MCF 10A (cell line): Measurements from ENCODE around the gene OPN1MW3. TPM values are rescaled to one million over a fixed set of nuclear protein-coding genes. Genes with fewer than 3 reads are reported as not detected.
"Not testable (repeated sequence)": the region's sequence is repeated elsewhere in the genome, so short reads cannot be mapped to it uniquely, and the experiment has no call there.

Experiments
- BruUV-seq: library from RNA; stranded (reverse); fragments of 400-500 nt; replicated peaks from 2 replicates; lab custom pipeline; 2021; lab: Mats Ljungman, UMichigan
- CTCF ChIA-PET: fragments of 300-600 bp; sonication (Branson Sonifier 250); formaldehyde crosslinking; extraction: SDS; loops from one replicate; lab custom pipeline; 2021; ENCODE audit warnings: antibody characterized with exemption, inconsistent platforms; lab: Yijun Ruan, JAX
- POLR2A ChIA-PET: fragments of 300-600, 350-650 bp; sonication (Branson Sonifier 250); formaldehyde crosslinking; extraction: SDS; loops from one replicate; lab custom pipeline; 2020; ENCODE audit warnings: antibody characterized with exemption, inconsistent platforms; lab: Yijun Ruan, JAX
- DNase-seq: peaks from one replicate; pipeline ENCODE4 v3.0.0-alpha.2; 2018; ENCODE audit not compliant: unreplicated experiment
- H3K27ac Mint-ChIP-seq: one replicate; pipeline ENCODE4 v1.8.0; 2022; ENCODE audit warnings: mild to moderate bottlenecking, low read depth, mixed read lengths; ENCODE audit not compliant: unreplicated experiment
- H3K27me3 Mint-ChIP-seq: one replicate; pipeline ENCODE4 v1.8.0; 2022; ENCODE audit warnings: mixed read lengths; ENCODE audit not compliant: insufficient read depth, unreplicated experiment
- H3K36me3 Mint-ChIP-seq: one replicate; pipeline ENCODE4 v1.8.0; 2022; ENCODE audit warnings: mild to moderate bottlenecking, moderate library complexity, mixed read lengths; ENCODE audit not compliant: insufficient read depth, unreplicated experiment
- H3K4me1 Mint-ChIP-seq: one replicate; pipeline ENCODE4 v1.8.0; 2022; ENCODE audit warnings: mixed read lengths; ENCODE audit not compliant: insufficient read depth, unreplicated experiment
- H3K4me3 Mint-ChIP-seq: one replicate; pipeline ENCODE4 v1.8.0; 2022; ENCODE audit warnings: mild to moderate bottlenecking, moderate library complexity, mixed read lengths; ENCODE audit not compliant: unreplicated experiment
- H3K9me3 Mint-ChIP-seq: one replicate; pipeline ENCODE4 v1.8.0; 2022; ENCODE audit warnings: mixed read lengths; ENCODE audit not compliant: unreplicated experiment
- CTCF ChIP-seq: fragments of 200-600 bp; IDR thresholded peaks from one replicate; pipeline ENCODE4 v1.8.0; 2022; ENCODE audit warnings: antibody characterized with exemption, mild to moderate bottlenecking; ENCODE audit not compliant: unreplicated experiment
- intact Hi-C: fragments of 100-400 bp; cut with micrococcal nuclease; formaldehyde crosslinking; loops from 2 replicates; pipeline ENCODE4 v1.14.1; 2022
- total RNA-seq: library from RNA; stranded (reverse); gene quantifications from 2 replicates; pipeline ENCODE4 v1.2.3, GENCODE V29; 2022

OPN1MW3 gene
- total RNA-seq, 1 experiment from 2014 or later: not detected

GRCh38 chrX:154286406-154286805 lies 29.0 kb downstream of the OPN1MW3 start:
- H3K4me1 Mint-ChIP-seq, POLR2A ChIA-PET, intact Hi-C loops, H3K36me3 Mint-ChIP-seq, DNase-seq, BruUV-seq, CTCF ChIA-PET, H3K9me3 Mint-ChIP-seq, H3K27ac Mint-ChIP-seq, H3K27me3 Mint-ChIP-seq, H3K4me3 Mint-ChIP-seq: not testable (repeated sequence)

GRCh38 chrX:154294791-154295574 lies 37.6 kb downstream of the OPN1MW3 start, which contains the start of gene TEX28:
Gene TEX28, minus strand, starts transcription at chrX:154295124. Its CDS starts 3,007 bp downstream, at chrX:154292117.
- Mint-ChIP-seq H3K27me3 (peaks cover 11% of the 10 kb centered on the region), H3K36me3 (no peaks in the 10 kb centered on the region), H3K27ac (no peak within 1 kb of the TSS), H3K9me3 (no peaks in the 10 kb centered on the region), H3K4me1 (no peaks in the 10 kb centered on the region), H3K4me3 (no peak within 1 kb of the TSS)
- no peak for TF ChIP-seq CTCF
- CTCF ChIA-PET: interaction anchor here (0.5 to 0.6 kb wide), 2 partner anchors 148 to 232 kb away, joined by 3 to 4 read pairs; no protein-coding TSS in a partner anchor
- BruUV-seq: no TSS peak
- intact Hi-C loops: no loop called here
- no peak for DNase-seq
- POLR2A ChIA-PET: no interaction called here

GRCh38 chrX:154295664-154296310 lies 38.4 kb downstream of the OPN1MW3 start, which contains the start of gene TKTL1:
Gene TKTL1, plus strand, starts transcription at chrX:154295795. Its CDS starts 65 bp downstream, at chrX:154295860.
- TF ChIP-seq CTCF: no peak
- DNase-seq: no peak
- ChIA-PET POLR2A (no interaction called here), CTCF (interaction anchor here (0.5 to 0.6 kb wide), 2 partner anchors 147 to 159 kb away, joined by 3 read pairs; no protein-coding TSS in a partner anchor)
- Mint-ChIP-seq H3K9me3 (no peaks in the 10 kb centered on the region), H3K4me1 (no peaks in the 10 kb centered on the region), H3K4me3 (no peak within 1 kb of the TSS), H3K36me3 (no peaks in the 10 kb centered on the region), H3K27ac (no peak within 1 kb of the TSS), H3K27me3 (peaks cover 19% of the 10 kb centered on the region)
- BruUV-seq: no TSS peak
- intact Hi-C loops: no loop called here

GRCh38 chrX:154296731-154297130 lies 39.3 kb downstream of the OPN1MW3 start:
- Mint-ChIP-seq H3K4me3 (no peak overlapping the region), H3K27me3 (peaks cover 21% of the 10 kb centered on the region), H3K27ac (no peak overlapping the region), H3K9me3 (no peaks in the 10 kb centered on the region), H3K4me1 (no peaks in the 10 kb centered on the region), H3K36me3 (no peaks in the 10 kb centered on the region)
- ChIA-PET POLR2A (interaction anchor here (0.9 kb wide), 1 partner anchor 17 kb away, joined by 3 read pairs; no protein-coding TSS in a partner anchor), CTCF (no interaction called here)
- intact Hi-C loops: no loop called here
- no peak for TF ChIP-seq CTCF
- peak; percentile 9 for DNase-seq
- no TSS peak for BruUV-seq
